Colonic mucosa (tissue), 4 donors: ENCODE data around the gene CD300E. TPM values are rescaled to one million over a fixed set of nuclear protein-coding genes. Genes with fewer than 3 reads are reported as not detected.

Source experiments
- DNase-seq: peaks from one replicate; pipeline ENCODE4 v3.0.0-alpha.2; 2020
- H3K27ac ChIP-seq: fragments of 200-600 bp; one replicate; pipeline ENCODE4 v1.8.0; 2021
- H3K27me3 ChIP-seq: fragments of 200-600 bp; one replicate; pipeline ENCODE4 v1.8.0; 2021
- H3K36me3 ChIP-seq: fragments of 200-600 bp; one replicate; pipeline ENCODE4 v1.8.0; 2021
- H3K4me1 ChIP-seq: fragments of 200-600 bp; one replicate; pipeline ENCODE4 v1.8.0; 2021; ENCODE audit warnings: mild to moderate bottlenecking
- H3K4me3 ChIP-seq: fragments of 200-600 bp; one replicate; pipeline ENCODE4 v1.8.0; 2021
- H3K9ac ChIP-seq, 2 donors: one replicate each; pipeline ENCODE4 v1.7.0; 2013; ENCODE audit warnings: control low read depth in 2 of 2, low read depth in 2 of 2, low read length in 2 of 2
- H3K9me3 ChIP-seq: fragments of 200-600 bp; one replicate; pipeline ENCODE4 v1.8.0; 2021
- intact Hi-C: fragments of 100-400 bp; cut with DNase I; formaldehyde crosslinking; loops from one replicate; pipeline ENCODE4 v1.14.1; 2022
- total RNA-seq, 2 donors: library from RNA; stranded (reverse); fragmentation: NEBNext Ultra II Directional in 1 of 2; extraction: Animal tissue kit (Norgen Biotek cat#: 25700) in 1 of 2; gene quantifications; one replicate each; pipeline ENCODE4 v1.2.1, GENCODE V29; 2021
- TF ChIP-seq, protein P1 (sequence below): fragments of 200-600 bp; IDR thresholded peaks from one replicate; pipeline ENCODE4 v1.8.0; 2022; ENCODE audit warnings: antibody characterized with exemption, mild to moderate bottlenecking
- donor health status: healthy.
- donor health status: DM: no; HTN: no; CAD: no.
- donor health status: DM: no; HTN: no; CAD: no.

CD300E gene
- total RNA-seq, 2 donors from 2014 or later: 1.2 TPM; not detected in 1

DNA sequence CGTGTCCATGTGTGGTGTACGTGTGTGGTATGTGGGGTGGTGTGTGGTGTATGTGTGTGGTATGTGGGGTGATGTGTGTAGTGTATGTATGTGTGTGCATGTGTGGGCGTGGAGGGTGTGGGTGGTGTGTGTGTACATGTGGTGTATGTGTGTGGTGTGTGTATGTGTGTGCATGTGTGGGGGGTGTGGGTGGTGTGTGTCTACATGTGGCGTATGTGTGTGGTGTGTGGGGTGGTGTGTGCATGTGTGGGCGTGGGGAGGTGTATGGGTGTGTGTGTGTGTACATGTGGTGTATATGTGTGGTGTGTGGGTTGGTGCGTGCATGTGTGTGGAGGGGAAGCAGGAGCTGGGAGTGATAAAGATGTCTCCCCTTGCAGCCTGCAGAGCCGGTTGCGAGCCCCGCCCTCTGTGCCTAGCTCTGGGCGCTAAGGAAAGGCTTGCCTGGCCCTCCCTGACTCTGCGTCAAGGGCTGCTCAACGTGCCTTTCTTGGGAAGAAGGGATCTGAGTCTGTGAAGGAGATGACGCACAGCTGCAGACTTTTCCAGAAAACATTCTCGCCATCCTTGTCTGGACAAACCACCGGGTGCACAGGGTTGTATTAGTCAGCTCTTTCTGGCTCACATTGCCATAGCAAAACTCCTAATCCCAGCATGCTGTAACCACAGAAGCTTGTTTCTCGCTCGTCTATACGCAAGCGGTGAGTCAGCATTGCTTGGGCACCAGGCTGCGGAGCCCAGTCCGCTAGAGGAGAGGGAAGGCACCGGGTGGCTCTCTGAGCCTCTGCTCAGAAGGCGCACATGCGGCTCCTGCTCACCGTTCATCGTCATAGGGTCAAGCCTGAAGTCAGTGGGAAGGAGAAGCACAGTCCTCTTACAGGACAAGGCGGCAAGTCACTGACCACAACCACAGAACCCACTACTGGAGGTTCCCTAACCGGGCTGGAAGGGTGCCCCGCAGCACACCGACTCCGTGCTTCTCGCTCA, 54.2 kb downstream of the CD300E start:
- Histone ChIP-seq H3K9ac (no peak overlapping the region), H3K36me3 (no peaks in the 10 kb centered on the region), H3K9me3 (no peaks in the 10 kb centered on the region), H3K27me3 (no peaks in the 10 kb centered on the region), H3K4me1 (no peaks in the 10 kb centered on the region), H3K4me3 (no peak overlapping the region), H3K27ac (no peak overlapping the region)
- TF ChIP-seq, protein P1, sequence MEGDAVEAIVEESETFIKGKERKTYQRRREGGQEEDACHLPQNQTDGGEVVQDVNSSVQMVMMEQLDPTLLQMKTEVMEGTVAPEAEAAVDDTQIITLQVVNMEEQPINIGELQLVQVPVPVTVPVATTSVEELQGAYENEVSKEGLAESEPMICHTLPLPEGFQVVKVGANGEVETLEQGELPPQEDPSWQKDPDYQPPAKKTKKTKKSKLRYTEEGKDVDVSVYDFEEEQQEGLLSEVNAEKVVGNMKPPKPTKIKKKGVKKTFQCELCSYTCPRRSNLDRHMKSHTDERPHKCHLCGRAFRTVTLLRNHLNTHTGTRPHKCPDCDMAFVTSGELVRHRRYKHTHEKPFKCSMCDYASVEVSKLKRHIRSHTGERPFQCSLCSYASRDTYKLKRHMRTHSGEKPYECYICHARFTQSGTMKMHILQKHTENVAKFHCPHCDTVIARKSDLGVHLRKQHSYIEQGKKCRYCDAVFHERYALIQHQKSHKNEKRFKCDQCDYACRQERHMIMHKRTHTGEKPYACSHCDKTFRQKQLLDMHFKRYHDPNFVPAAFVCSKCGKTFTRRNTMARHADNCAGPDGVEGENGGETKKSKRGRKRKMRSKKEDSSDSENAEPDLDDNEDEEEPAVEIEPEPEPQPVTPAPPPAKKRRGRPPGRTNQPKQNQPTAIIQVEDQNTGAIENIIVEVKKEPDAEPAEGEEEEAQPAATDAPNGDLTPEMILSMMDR: no peak
- DNase-seq: peak; percentile 32
- intact Hi-C loops: loop anchor here (5.0 kb wide), 1 partner anchor 38 kb away; no protein-coding TSS in a partner anchor

DNA sequence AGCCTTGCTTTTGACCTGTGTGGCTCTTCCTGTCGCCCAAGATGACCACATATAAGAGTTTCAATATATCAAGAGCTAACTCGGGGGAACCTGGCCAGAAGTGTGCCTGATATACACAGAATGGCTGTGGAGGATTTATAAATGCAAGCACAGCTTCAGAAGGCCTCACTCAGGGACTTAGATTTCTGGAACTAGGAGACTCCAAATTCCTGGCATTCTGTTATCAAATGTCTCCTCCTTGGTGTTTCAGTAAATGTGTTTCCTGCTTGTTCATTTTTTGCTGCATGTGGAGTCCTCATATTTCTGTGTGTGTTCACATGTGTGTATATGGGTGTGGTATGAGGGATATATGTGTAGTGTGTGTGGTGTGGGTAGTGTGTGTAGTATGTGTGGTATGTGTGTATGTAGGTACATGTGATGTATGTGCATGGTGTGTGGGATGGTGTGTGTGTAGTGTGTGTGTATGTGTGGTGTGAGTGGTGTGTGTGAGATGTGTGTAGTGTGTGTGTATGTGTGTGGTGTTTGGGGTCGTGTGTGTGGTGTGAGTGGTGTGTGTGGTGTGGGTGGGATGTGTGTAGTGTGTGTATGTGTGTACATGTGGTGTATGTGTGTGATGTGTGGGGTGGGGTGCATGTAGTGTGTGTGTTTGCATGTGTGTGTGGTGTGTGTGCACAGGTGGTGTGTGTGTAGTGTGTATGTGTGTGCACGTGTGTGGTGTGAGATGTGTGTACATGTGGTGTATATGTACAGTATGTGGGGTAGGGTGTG, 55.2 kb downstream of the CD300E start:
- Histone ChIP-seq H3K9ac (no peak overlapping the region), H3K4me1 (no peaks in the 10 kb centered on the region), H3K9me3 (no peaks in the 10 kb centered on the region), H3K4me3 (no peak overlapping the region), H3K36me3 (no peaks in the 10 kb centered on the region), H3K27me3 (no peaks in the 10 kb centered on the region), H3K27ac (no peak overlapping the region)
- intact Hi-C loops: loop anchor here (5.0 kb wide), 1 partner anchor 39 kb away; no protein-coding TSS in a partner anchor
- no peak for DNase-seq
- TF ChIP-seq, protein P1: no peak

- Histone ChIP-seq H3K9ac (no peak within 1 kb of the TSS), H3K36me3 (no peaks in the 10 kb centered on the region), H3K4me3 (no peak within 1 kb of the TSS), H3K4me1 (no peaks in the 10 kb centered on the region), H3K27me3 (no peaks in the 10 kb centered on the region), H3K27ac (no peak within 1 kb of the TSS), H3K9me3 (no peaks in the 10 kb centered on the region)
- DNase-seq: no peak
- intact Hi-C loops: loop anchor here (5.0 kb wide), 1 partner anchor 40 kb away; no protein-coding TSS in a partner anchor
- TF ChIP-seq, protein P1: no peak
Measured at GRCh38 chr17:74567397-74567796, 56.1 kb downstream of the CD300E start, which contains the start of gene CD300H. CD300H (minus strand) TSS chr17:74567509.

DNA sequence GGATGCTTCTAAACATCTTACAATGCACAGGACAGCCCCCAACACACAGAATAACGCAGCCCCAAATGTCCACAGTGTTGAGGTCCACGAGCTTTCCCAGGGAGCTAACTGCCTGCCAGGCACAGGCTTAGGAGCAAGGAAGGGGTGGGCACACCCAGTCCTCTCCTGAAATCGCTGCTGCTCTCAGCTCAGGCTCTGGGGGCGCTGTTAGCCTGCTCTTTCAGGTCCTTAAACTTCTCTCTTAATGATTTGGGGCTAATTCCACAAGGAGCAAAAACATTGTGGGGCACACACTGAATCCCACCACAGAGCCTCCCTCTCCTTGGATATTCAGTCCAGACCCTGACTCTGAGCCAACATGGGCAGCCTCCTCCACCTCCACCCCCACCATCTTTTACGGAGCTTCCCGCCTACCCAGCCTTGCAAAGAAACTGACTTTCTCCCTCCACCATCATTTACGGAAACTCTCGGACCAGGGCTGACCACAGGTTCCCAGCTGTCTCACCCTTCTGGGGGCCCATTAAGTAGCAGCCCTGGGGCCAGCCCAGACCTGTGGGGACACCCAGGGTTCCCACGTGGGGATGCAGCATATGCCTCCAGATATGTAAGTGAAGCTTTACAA, 57.3 kb downstream of the CD300E start:
- Histone ChIP-seq H3K4me1 (no peaks in the 10 kb centered on the region), H3K27ac (no peak overlapping the region), H3K4me3 (no peak overlapping the region), H3K36me3 (no peaks in the 10 kb centered on the region), H3K9ac (no peak overlapping the region), H3K9me3 (no peaks in the 10 kb centered on the region), H3K27me3 (no peaks in the 10 kb centered on the region)
- peak; percentile 35 for DNase-seq
- intact Hi-C loops: loop anchor here (5.0 kb wide), 1 partner anchor 41 kb away; no protein-coding TSS in a partner anchor
- TF ChIP-seq, protein P1: peak; percentile 48

DNA sequence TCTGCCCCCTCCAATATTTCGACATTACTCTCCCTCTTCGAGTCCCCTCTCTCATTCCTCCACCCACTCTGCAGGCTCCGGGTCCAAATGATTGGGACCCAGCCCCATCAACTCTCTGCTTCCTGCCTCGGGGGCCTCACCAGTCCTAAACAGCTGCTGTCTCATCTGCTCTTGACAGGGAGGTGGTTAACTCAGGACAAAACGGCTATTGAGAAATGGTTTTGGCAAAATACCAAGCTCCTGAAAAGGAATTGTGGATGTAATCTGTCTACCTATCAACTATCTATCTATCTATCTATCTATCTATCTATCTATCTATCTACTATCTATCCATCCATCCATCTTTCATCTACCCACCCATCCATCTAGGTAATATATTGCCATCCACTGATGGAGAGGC, 58.4 kb downstream of the CD300E start:
- no peak overlapping the region for H3K4me3 ChIP-seq
- no peaks in the 10 kb centered on the region for H3K36me3 ChIP-seq
- no peaks in the 10 kb centered on the region for H3K27me3 ChIP-seq
- TF ChIP-seq, protein P1: no peak
- no peak for DNase-seq
- H3K27ac ChIP-seq: no peak overlapping the region
- H3K9ac ChIP-seq: no peak overlapping the region
- H3K4me1 ChIP-seq: no peaks in the 10 kb centered on the region
- H3K9me3 ChIP-seq: no peaks in the 10 kb centered on the region
- intact Hi-C loops: loop anchor here (5.0 kb wide), 1 partner anchor 42 kb away; no protein-coding TSS in a partner anchor
